Mucosa of descending colon (tissue), 3 donors: ENCODE results near the gene SERAC1. TPM values are rescaled to one million over a fixed set of nuclear protein-coding genes. Genes with fewer than 3 reads are reported as not detected.

Experiments
- ATAC-seq: fragments of 200-7000 bp; cut with Tn5 transposase; one replicate; pipeline ENCODE4 v1.9.1; 2020; ENCODE audit warnings: mild to moderate bottlenecking, moderate library complexity
- DNase-seq, 3 donors: peaks; one replicate each; pipeline ENCODE4 v3.0.0-alpha.2; 2020
- H3K36me3 ChIP-seq: fragments of 200-600 bp; one replicate; pipeline ENCODE4 v1.8.0; 2021; ENCODE audit warnings: low read depth, mild to moderate bottlenecking
- H3K4me1 ChIP-seq: fragments of 200-600 bp; one replicate; pipeline ENCODE4 v1.8.0; 2021; ENCODE audit warnings: low read depth, mild to moderate bottlenecking
- H3K4me3 ChIP-seq: fragments of 200-600 bp; one replicate; pipeline ENCODE4 v1.8.0; 2021; ENCODE audit warnings: mild to moderate bottlenecking
- H3K9me3 ChIP-seq: fragments of 200-600 bp; one replicate; pipeline ENCODE4 v1.8.0; 2021; ENCODE audit warnings: mild to moderate bottlenecking
- intact Hi-C, 2 donors: fragments of 100-400 bp; cut with DNase I in 1 of 2; cut with micrococcal nuclease in 1 of 2; formaldehyde crosslinking; loops; one replicate each; pipeline versions ENCODE4 v1.11.0 to v1.11.1; 2022; cut with DNase I, micrococcal nuclease
- total RNA-seq, 3 donors: library from RNA; stranded (reverse); fragmentation: NEBNext Ultra II Directional in 2 of 3; extraction: Animal tissue kit (Norgen Biotek cat#: 25700) in 2 of 3; gene quantifications; one replicate each; pipeline versions ENCODE4 v1.2.1 to v1.2.4, GENCODE V29; 2021 to 2023
- TF ChIP-seq, protein P1 (sequence below): fragments of 200-600 bp; IDR thresholded peaks from one replicate; pipeline ENCODE4 v1.8.0; 2022; ENCODE audit warnings: antibody characterized with exemption, mild to moderate bottlenecking
- donor health status: DM: no; HTN: no; CAD: no; lungs with moderate emphysema.
- donor health status: DM: no; HTN: no; CAD: no.
- donor health status: DM: no; HTN: yes; CAD: no.

Gene SERAC1
- total RNA-seq, 3 donors from 2014 or later, result 5.8 to 12.2 (median 8.0) TPM

GRCh38 chr6:158165919-158166416 lies 2.1 kb downstream of the SERAC1 start:
- DNase-seq, result no peak
- ATAC-seq, result no peak
- H3K9me3 ChIP-seq, result no peaks in the 10 kb centered on the region
- H3K4me3 ChIP-seq, result no peak overlapping the region
- intact Hi-C loops, result no loop called here
- H3K4me1 ChIP-seq, result peaks cover 4% of the 10 kb centered on the region
- TF ChIP-seq, protein P1, sequence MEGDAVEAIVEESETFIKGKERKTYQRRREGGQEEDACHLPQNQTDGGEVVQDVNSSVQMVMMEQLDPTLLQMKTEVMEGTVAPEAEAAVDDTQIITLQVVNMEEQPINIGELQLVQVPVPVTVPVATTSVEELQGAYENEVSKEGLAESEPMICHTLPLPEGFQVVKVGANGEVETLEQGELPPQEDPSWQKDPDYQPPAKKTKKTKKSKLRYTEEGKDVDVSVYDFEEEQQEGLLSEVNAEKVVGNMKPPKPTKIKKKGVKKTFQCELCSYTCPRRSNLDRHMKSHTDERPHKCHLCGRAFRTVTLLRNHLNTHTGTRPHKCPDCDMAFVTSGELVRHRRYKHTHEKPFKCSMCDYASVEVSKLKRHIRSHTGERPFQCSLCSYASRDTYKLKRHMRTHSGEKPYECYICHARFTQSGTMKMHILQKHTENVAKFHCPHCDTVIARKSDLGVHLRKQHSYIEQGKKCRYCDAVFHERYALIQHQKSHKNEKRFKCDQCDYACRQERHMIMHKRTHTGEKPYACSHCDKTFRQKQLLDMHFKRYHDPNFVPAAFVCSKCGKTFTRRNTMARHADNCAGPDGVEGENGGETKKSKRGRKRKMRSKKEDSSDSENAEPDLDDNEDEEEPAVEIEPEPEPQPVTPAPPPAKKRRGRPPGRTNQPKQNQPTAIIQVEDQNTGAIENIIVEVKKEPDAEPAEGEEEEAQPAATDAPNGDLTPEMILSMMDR, result no peak
- no peaks in the 10 kb centered on the region for H3K36me3 ChIP-seq

DNA sequence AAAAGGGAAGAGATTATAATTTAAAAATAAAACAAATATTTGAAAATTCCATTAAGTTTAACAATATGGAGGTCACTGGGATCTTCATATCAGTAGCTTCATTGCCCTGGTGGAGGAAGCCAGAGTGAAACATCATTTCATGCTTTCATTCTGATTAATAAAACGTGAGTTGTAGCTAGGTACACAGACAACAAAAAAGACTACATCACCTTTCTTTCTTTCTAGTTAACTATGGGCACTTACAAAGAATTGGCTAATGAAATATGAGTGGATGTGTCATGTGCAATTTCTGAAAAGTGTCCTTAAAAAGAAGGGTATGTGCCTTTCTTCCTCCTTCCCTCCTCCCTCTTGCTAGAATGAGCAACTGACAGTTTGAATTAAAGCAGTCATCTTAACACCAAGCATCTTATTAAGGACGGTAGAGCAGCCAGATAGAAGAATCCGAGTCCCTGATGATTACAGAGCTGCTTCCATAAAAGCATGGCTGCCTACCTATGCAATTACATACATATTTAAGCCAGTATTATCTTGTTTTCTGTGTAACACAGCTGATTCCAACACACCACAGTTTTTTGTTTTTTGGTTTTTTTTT lies 3.4 kb downstream of the SERAC1 start:
- DNase-seq (no peak), ATAC-seq (no peak)
- H3K36me3 ChIP-seq, result no peaks in the 10 kb centered on the region
- H3K4me3 ChIP-seq, result no peak overlapping the region
- intact Hi-C loops, result no loop called here
- TF ChIP-seq, protein P1, result no peak
- no peaks in the 10 kb centered on the region for H3K9me3 ChIP-seq
- H3K4me1 ChIP-seq, result peaks cover 4% of the 10 kb centered on the region

DNA sequence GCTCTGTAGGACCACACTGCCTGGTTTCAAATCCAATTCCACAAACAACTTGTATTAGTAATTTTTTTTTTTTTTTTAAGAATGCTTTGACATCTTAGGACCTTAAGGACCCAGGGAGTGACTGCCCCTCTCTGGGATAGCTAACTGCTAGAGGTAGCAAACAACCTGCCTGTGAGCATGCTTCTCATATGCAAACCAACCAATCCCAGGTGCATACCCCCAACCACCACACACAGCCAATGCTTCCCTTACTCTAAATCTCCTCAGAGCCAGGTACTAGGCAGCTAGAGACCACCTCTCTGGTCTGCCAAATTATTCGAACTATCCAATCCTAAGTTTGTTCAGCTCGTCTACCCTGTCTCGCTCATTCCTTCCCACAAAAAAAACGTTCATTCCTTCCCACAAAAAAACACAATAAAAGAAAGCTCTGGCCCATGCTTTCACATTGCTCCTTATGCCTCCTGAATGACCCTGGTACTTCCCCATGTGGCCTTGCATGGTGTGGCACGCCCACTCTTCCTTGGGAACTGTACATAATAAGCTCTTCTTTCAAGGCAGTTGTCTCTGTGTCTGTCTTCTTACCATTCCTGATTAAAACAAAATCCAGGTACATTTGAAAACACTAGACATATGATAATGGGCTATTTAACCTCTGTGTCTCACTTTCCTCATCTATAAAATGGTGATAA lies 6.4 kb downstream of the SERAC1 start:
- peak in 1 of 3 donors; percentile 57 for DNase-seq
- intact Hi-C loops, result no loop called here
- Histone ChIP-seq H3K4me1 (no peaks in the 10 kb centered on the region), H3K36me3 (no peaks in the 10 kb centered on the region), H3K4me3 (no peak overlapping the region), H3K9me3 (no peaks in the 10 kb centered on the region)
- peak; percentile 80 for ATAC-seq
- TF ChIP-seq, protein P1, result no peak

- TF ChIP-seq, protein P1, result no peak
- no peak for ATAC-seq
- no peaks in the 10 kb centered on the region for H3K36me3 ChIP-seq
- intact Hi-C loops, result no loop called here
- no peak overlapping the region for H3K4me3 ChIP-seq
- no peaks in the 10 kb centered on the region for H3K4me1 ChIP-seq
- DNase-seq, result no peak
- no peaks in the 10 kb centered on the region for H3K9me3 ChIP-seq
Observed at GRCh38 chr6:158160932-158161539, 7.0 kb downstream of the SERAC1 start.

- ATAC-seq (no peak), DNase-seq (no peak)
- Histone ChIP-seq H3K9me3 (no peaks in the 10 kb centered on the region), H3K4me1 (no peaks in the 10 kb centered on the region), H3K4me3 (no peak overlapping the region), H3K36me3 (no peaks in the 10 kb centered on the region)
- TF ChIP-seq, protein P1, result no peak
- intact Hi-C loops, result no loop called here
Observed at GRCh38 chr6:158158748-158159147, 9.3 kb downstream of the SERAC1 start.
